ENCODE results near the gene KCNH1. TPM values are rescaled to one million over a fixed set of nuclear protein-coding genes. Genes with fewer than 3 reads are reported as not detected.

KCNH1 gene
- total and polyA plus RNA-seq, 4 donors, result 0.02 to 0.31 TPM; not detected in 2

DNA sequence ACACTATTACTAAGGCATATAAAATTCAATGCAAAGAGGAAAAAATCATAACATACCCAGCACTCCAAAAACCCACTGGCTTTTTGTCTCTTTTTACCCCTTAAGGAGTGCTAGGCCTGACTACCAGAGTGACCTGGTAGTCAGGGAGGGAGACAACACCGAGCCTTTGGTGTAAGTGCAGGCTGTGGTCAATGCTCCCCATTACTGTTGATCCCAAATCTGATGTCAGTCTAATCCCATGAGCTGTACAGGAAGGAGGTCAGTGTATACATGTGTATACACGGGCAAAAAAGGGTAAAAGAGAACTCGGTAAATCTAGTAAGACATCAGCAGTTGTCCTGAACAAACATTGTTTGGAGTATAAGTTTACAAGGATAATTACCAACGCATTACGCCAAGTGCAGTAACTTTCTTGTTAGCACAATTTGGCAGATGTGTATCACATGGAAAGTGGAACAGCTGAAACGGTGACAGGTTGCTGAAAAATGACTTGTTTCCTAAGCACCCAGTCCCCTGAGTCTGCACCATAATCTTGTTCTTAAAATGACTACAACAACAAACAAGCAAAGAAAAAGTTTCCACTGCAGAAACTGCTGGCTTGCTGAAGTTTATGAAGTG lies 217.9 kb downstream of the KCNH1 start:
- TF ChIP-seq, protein P1, sequence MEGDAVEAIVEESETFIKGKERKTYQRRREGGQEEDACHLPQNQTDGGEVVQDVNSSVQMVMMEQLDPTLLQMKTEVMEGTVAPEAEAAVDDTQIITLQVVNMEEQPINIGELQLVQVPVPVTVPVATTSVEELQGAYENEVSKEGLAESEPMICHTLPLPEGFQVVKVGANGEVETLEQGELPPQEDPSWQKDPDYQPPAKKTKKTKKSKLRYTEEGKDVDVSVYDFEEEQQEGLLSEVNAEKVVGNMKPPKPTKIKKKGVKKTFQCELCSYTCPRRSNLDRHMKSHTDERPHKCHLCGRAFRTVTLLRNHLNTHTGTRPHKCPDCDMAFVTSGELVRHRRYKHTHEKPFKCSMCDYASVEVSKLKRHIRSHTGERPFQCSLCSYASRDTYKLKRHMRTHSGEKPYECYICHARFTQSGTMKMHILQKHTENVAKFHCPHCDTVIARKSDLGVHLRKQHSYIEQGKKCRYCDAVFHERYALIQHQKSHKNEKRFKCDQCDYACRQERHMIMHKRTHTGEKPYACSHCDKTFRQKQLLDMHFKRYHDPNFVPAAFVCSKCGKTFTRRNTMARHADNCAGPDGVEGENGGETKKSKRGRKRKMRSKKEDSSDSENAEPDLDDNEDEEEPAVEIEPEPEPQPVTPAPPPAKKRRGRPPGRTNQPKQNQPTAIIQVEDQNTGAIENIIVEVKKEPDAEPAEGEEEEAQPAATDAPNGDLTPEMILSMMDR (IDR thresholded peaks at IDR 0.05; ENCODE audit: control extremely low read depth, extremely low read depth), result no peak
- 65 to 66% methylated on average over 6 of the region's 6 CpGs for WGBS, 2 donors
- Histone ChIP-seq H3K27me3 (ENCODE audit: control insufficient read depth in 3 of 3, insufficient read depth in 3 of 3, low read length in 2 of 3) (no peaks in the 10 kb centered on the region), H3K27ac (ENCODE audit: low read depth in 1 of 2, low read length in 1 of 2) (no peak overlapping the region), H3K9me3 (ENCODE audit: control insufficient read depth in 4 of 4, insufficient read depth in 3 of 4, low read length in 3 of 4) (no peaks in the 10 kb centered on the region), H3K36me3 (ENCODE audit: control insufficient read depth in 4 of 4, insufficient read depth in 4 of 4, low read length in 4 of 4) (no peaks in the 10 kb centered on the region), H3K4me1 (ENCODE audit: control insufficient read depth in 5 of 5, insufficient read depth in 5 of 5, low read length in 5 of 5) (no peaks in the 10 kb centered on the region), H3K4me3 (no peak overlapping the region), H3K9ac (ENCODE audit: insufficient read depth in 1 of 2, low read length in 2 of 2) (no peak overlapping the region)
- DNase-seq, result no peak
- no peak for ATAC-seq (ENCODE audit: insufficient read depth, low FRiP score)

DNA sequence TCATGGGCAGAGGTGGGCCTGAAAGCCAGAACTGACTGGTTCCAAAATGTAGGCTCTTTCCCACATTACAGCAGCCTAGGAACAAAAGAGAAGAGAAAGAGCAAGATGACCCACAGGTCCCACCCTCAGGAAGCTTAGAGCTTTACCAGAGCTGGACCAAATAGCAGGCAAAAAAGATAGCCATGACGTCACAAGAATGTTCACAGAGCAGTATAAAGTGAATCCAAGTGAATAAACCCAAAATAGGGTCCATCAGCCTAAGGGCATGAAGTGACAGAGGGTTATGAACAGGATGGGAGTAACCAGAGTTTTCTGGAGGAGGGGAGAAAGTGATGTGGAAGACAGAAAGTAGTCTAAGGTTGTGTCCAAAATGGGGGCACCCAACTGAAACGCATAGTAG lies 221.2 kb downstream of the KCNH1 start:
- DNase-seq (no peak), ATAC-seq (ENCODE audit: insufficient read depth, low FRiP score) (no peak)
- no peaks in the 10 kb centered on the region for H3K36me3 ChIP-seq (ENCODE audit: control insufficient read depth in 4 of 4, insufficient read depth in 4 of 4, low read length in 4 of 4)
- H3K4me3 ChIP-seq, result no peak overlapping the region
- H3K27me3 ChIP-seq (ENCODE audit: control insufficient read depth in 3 of 3, insufficient read depth in 3 of 3, low read length in 2 of 3), result no peaks in the 10 kb centered on the region
- no peaks in the 10 kb centered on the region for H3K9me3 ChIP-seq (ENCODE audit: control insufficient read depth in 4 of 4, insufficient read depth in 3 of 4, low read length in 3 of 4)
- H3K9ac ChIP-seq (ENCODE audit: insufficient read depth in 1 of 2, low read length in 2 of 2), result no peak overlapping the region
- TF ChIP-seq, protein P1 (IDR thresholded peaks at IDR 0.05; ENCODE audit: control extremely low read depth, extremely low read depth), result no peak
- H3K27ac ChIP-seq (ENCODE audit: low read depth in 1 of 2, low read length in 1 of 2), result no peak overlapping the region
- 82 to 87% methylated on average over 2 of the region's 2 CpGs for WGBS, 2 donors
- H3K4me1 ChIP-seq (ENCODE audit: control insufficient read depth in 5 of 5, insufficient read depth in 5 of 5, low read length in 5 of 5), result no peaks in the 10 kb centered on the region

DNA sequence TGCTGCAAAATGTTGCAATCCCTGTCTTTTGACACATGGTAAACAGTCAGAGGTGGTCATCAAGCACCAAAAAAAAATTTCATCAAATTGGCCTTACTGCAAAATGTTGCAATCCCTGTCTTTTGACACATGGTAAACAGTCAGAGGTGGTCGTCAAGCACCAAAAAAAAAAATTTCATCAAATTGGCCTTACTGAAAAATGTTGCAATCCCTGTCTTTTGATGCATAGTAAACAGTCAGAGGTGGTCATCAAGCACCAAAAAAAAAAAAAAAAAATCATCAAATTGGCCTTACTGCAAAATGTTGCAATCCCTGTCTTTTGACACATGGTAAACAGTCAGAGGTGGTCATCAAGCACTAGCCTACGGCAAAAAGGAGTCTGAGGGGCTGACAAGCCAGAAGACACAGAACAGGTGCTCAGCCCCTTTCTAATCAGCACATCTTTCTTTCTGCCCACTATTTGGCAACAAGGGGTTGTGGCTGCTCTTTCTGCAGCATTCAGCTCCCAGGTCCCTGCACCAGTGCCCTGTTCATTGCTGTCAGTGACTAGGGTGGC lies 223.8 kb downstream of the KCNH1 start:
- no peaks in the 10 kb centered on the region for H3K36me3 ChIP-seq (ENCODE audit: control insufficient read depth in 4 of 4, insufficient read depth in 4 of 4, low read length in 4 of 4)
- no peaks in the 10 kb centered on the region for H3K4me1 ChIP-seq (ENCODE audit: control insufficient read depth in 5 of 5, insufficient read depth in 5 of 5, low read length in 5 of 5)
- no peaks in the 10 kb centered on the region for H3K27me3 ChIP-seq (ENCODE audit: control insufficient read depth in 3 of 3, insufficient read depth in 3 of 3, low read length in 2 of 3)
- no peak overlapping the region for H3K27ac ChIP-seq (ENCODE audit: low read depth in 1 of 2, low read length in 1 of 2)
- ATAC-seq (ENCODE audit: insufficient read depth, low FRiP score) (no peak), DNase-seq (no peak)
- no peaks in the 10 kb centered on the region for H3K9me3 ChIP-seq (ENCODE audit: control insufficient read depth in 4 of 4, insufficient read depth in 3 of 4, low read length in 3 of 4)
- no peak overlapping the region for H3K4me3 ChIP-seq
- TF ChIP-seq, protein P1 (IDR thresholded peaks at IDR 0.05; ENCODE audit: control extremely low read depth, extremely low read depth), result no peak
- no peak overlapping the region for H3K9ac ChIP-seq (ENCODE audit: insufficient read depth in 1 of 2, low read length in 2 of 2)
- 39 to 64% methylated on average over 2 of the region's 2 CpGs for WGBS, 2 donors

DNA sequence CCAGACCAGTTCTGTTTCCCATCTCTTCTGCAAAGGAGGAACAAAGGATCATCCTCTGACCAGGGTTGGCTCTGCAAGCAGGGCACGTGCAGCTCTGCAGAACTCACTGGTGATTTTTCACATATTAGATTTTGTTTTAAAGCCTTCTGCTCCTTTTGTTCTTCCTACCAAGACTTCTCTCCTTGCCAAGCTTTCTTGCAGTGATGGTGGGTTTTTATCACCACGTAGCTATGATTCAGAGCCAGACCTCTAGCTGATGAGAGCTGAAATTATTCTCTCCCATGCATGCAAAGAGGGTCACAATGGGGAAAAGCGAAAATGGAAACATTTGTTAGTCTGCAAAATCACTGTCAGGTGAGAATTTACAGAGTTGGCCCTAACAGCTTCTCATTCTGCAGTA lies 225.2 kb downstream of the KCNH1 start:
- DNase-seq (no peak), ATAC-seq (ENCODE audit: insufficient read depth, low FRiP score) (no peak)
- TF ChIP-seq, protein P1 (IDR thresholded peaks at IDR 0.05; ENCODE audit: control extremely low read depth, extremely low read depth), result no peak
- 60 to 64% methylated on average over 3 of the region's 3 CpGs for WGBS, 2 donors
- Histone ChIP-seq H3K4me3 (no peak overlapping the region), H3K4me1 (ENCODE audit: control insufficient read depth in 5 of 5, insufficient read depth in 5 of 5, low read length in 5 of 5) (no peaks in the 10 kb centered on the region), H3K9me3 (ENCODE audit: control insufficient read depth in 4 of 4, insufficient read depth in 3 of 4, low read length in 3 of 4) (no peaks in the 10 kb centered on the region), H3K36me3 (ENCODE audit: control insufficient read depth in 4 of 4, insufficient read depth in 4 of 4, low read length in 4 of 4) (no peaks in the 10 kb centered on the region), H3K27ac (ENCODE audit: low read depth in 1 of 2, low read length in 1 of 2) (no peak overlapping the region), H3K9ac (ENCODE audit: insufficient read depth in 1 of 2, low read length in 2 of 2) (no peak overlapping the region), H3K27me3 (ENCODE audit: control insufficient read depth in 3 of 3, insufficient read depth in 3 of 3, low read length in 2 of 3) (no peaks in the 10 kb centered on the region)

Data from lung (tissue), 12 donors.